HEK293 (cell line): ENCODE results near the gene ARHGEF40.

ENCODE experiments used
- CTCF ChIA-PET: fragments of 350-600 bp; formaldehyde crosslinking; extraction: SDS; loops from one replicate; lab custom pipeline; 2021; ENCODE audit warnings: antibody characterized with exemption; lab: Yijun Ruan, JAX
- POLR2A ChIA-PET: fragments of 300-600 bp; formaldehyde crosslinking; extraction: SDS; loops from one replicate; lab custom pipeline; 2020; ENCODE audit warnings: antibody characterized with exemption, inconsistent platforms; lab: Yijun Ruan, JAX
- H3K27ac ChIP-seq: fragments of 200-500 bp; sonication (Bioruptor generic); 2 replicates; pipeline ENCODE4 v1.5.1; 2014; ENCODE audit warnings: low read depth, low read length, control low read depth, inconsistent platforms; ENCODE audit errors: extremely low read depth
- H3K36me3 ChIP-seq, 2 experiments: fragments of 200-500 bp in 1 of 2; sonication (Bioruptor generic) in 1 of 2; 1 replicate in 1 of 2; 2 replicates in 1 of 2; pipeline ENCODE4 v1.5.1; 2014 to 2017; ENCODE audit warnings: inconsistent platforms in 2 of 2, low read length in 2 of 2; ENCODE audit not compliant: control insufficient read depth in 2 of 2, insufficient read depth in 1 of 2
- H3K4me1 ChIP-seq: fragments of 200-500 bp; sonication (Bioruptor generic); 2 replicates; pipeline ENCODE4 v1.5.1; 2014; ENCODE audit warnings: mild to moderate bottlenecking, low read length, inconsistent platforms; ENCODE audit not compliant: control insufficient read depth, insufficient read depth
- H3K4me3 ChIP-seq: 2 replicates; pipeline ENCODE4 v1.5.1; 2011; ENCODE audit warnings: low read depth, mild to moderate bottlenecking, control low read depth, low read length, moderate library complexity
- H3K9me3 ChIP-seq: fragments of 200-500 bp; sonication (Bioruptor generic); 2 replicates; pipeline ENCODE4 v1.5.1; 2014; ENCODE audit warnings: low read depth, low read length, inconsistent platforms; ENCODE audit not compliant: control insufficient read depth, insufficient read depth
- GLIS2 ChIP-seq: fragments of 450-650 bp; formaldehyde crosslinking; IDR thresholded peaks from 2 replicates; pipeline ENCODE4 v1.5.1; 2016; ENCODE audit warnings: missing biosample characterization, missing genetic modification characterization
- KLF17 ChIP-seq: fragments of 450-650 bp; formaldehyde crosslinking; IDR thresholded peaks from 2 replicates; pipeline ENCODE4 v1.5.1; 2016; ENCODE audit warnings: missing biosample characterization, missing genetic modification characterization
- KLF7 ChIP-seq: fragments of 450-650 bp; formaldehyde crosslinking; IDR thresholded peaks from 2 replicates; pipeline ENCODE4 v1.5.1; 2016; ENCODE audit warnings: missing biosample characterization, missing genetic modification characterization, borderline replicate concordance
- KLF9 ChIP-seq: fragments of 450-650 bp; formaldehyde crosslinking; IDR thresholded peaks from 2 replicates; pipeline ENCODE4 v1.5.1; 2016; ENCODE audit warnings: missing biosample characterization, missing genetic modification characterization, low read depth
- MZF1 ChIP-seq: fragments of 450-650 bp; formaldehyde crosslinking; IDR thresholded peaks from 2 replicates; pipeline ENCODE4 v1.5.1; 2017; ENCODE audit warnings: missing biosample characterization, missing genetic modification characterization, borderline replicate concordance
- PRDM1 ChIP-seq: fragments of 450-650 bp; formaldehyde crosslinking; IDR thresholded peaks from 2 replicates; pipeline ENCODE4; 2016; ENCODE audit warnings: missing biosample characterization, missing genetic modification characterization
- SP2 ChIP-seq: fragments of 450-650 bp; formaldehyde crosslinking; IDR thresholded peaks from 2 replicates; pipeline ENCODE4 v1.5.1; 2016; ENCODE audit warnings: missing biosample characterization, missing genetic modification characterization
- YY1 ChIP-seq: fragments of 450-650 bp; formaldehyde crosslinking; IDR thresholded peaks from 2 replicates; pipeline ENCODE4 v1.5.1; 2018; ENCODE audit warnings: missing biosample characterization, missing genetic modification characterization
- ZFHX2 ChIP-seq: fragments of 450-650 bp; formaldehyde crosslinking; conservative IDR thresholded peaks from 2 replicates; pipeline ENCODE4 v1.5.1; 2016; ENCODE audit warnings: missing biosample characterization, missing genetic modification characterization
- ZFP37 ChIP-seq: fragments of 450-650 bp; formaldehyde crosslinking; IDR thresholded peaks from 2 replicates; pipeline ENCODE4 v1.5.1; 2016; ENCODE audit warnings: missing biosample characterization, missing genetic modification characterization
- ZFP69B ChIP-seq: fragments of 450-650 bp; formaldehyde crosslinking; IDR thresholded peaks from 2 replicates; pipeline ENCODE4 v1.5.1; 2016; ENCODE audit warnings: missing biosample characterization, missing genetic modification characterization
- ZNF214 ChIP-seq: fragments of 450-650 bp; formaldehyde crosslinking; IDR thresholded peaks from 2 replicates; pipeline ENCODE4 v1.5.1; 2017; ENCODE audit warnings: missing biosample characterization, mild to moderate bottlenecking, missing genetic modification characterization, borderline replicate concordance
- ZNF221 ChIP-seq: fragments of 450-650 bp; formaldehyde crosslinking; IDR thresholded peaks from 2 replicates; pipeline ENCODE4 v1.5.1; 2017; ENCODE audit warnings: missing biosample characterization, missing genetic modification characterization, borderline replicate concordance
- ZNF24 ChIP-seq: fragments of 450-650 bp; formaldehyde crosslinking; IDR thresholded peaks from 2 replicates; pipeline ENCODE4 v1.5.1; 2016; ENCODE audit warnings: missing biosample characterization, missing genetic modification characterization
- ZNF423 ChIP-seq: fragments of 450-650 bp; formaldehyde crosslinking; IDR thresholded peaks from 2 replicates; pipeline ENCODE4 v1.5.1; 2016; ENCODE audit warnings: missing biosample characterization, missing genetic modification characterization
- ZNF530 ChIP-seq: fragments of 450-650 bp; formaldehyde crosslinking; IDR thresholded peaks from 2 replicates; pipeline ENCODE4 v1.5.1; 2016; ENCODE audit warnings: low read depth, missing biosample characterization, missing genetic modification characterization
- ZNF555 ChIP-seq: fragments of 450-650 bp; formaldehyde crosslinking; conservative IDR thresholded peaks from 2 replicates; pipeline ENCODE4 v1.5.1; 2017; ENCODE audit warnings: missing biosample characterization, mild to moderate bottlenecking, missing genetic modification characterization, inconsistent platforms
- ZNF561 ChIP-seq: fragments of 450-650 bp; IDR thresholded peaks from 2 replicates; pipeline ENCODE4 v1.5.1; 2018; ENCODE audit warnings: missing biosample characterization, missing genetic modification characterization, borderline replicate concordance
- ZNF621 ChIP-seq: fragments of 450-650 bp; formaldehyde crosslinking; IDR thresholded peaks from 2 replicates; pipeline ENCODE4 v1.5.1; 2017; ENCODE audit warnings: missing biosample characterization, missing genetic modification characterization
- ZNF677 ChIP-seq: fragments of 450-650 bp; IDR thresholded peaks from 2 replicates; pipeline ENCODE4 v1.5.0; 2018; ENCODE audit warnings: missing biosample characterization, mild to moderate bottlenecking, missing genetic modification characterization, moderate library complexity
- ZNF692 ChIP-seq: fragments of 450-650 bp; formaldehyde crosslinking; IDR thresholded peaks from 2 replicates; pipeline ENCODE4 v1.5.1; 2016; ENCODE audit warnings: missing biosample characterization, missing genetic modification characterization
- ZNF792 ChIP-seq: fragments of 450-650 bp; formaldehyde crosslinking; IDR thresholded peaks from 2 replicates; pipeline ENCODE4 v1.5.1; 2016; ENCODE audit warnings: missing biosample characterization, missing genetic modification characterization
- ZNF843 ChIP-seq: fragments of 450-650 bp; formaldehyde crosslinking; IDR thresholded peaks from 2 replicates; pipeline ENCODE4 v1.5.1; 2016; ENCODE audit warnings: missing biosample characterization, missing genetic modification characterization
- ZXDB ChIP-seq: fragments of 450-650 bp; formaldehyde crosslinking; IDR thresholded peaks from 2 replicates; pipeline ENCODE4 v1.5.1; 2016; ENCODE audit warnings: missing biosample characterization, missing genetic modification characterization
- TF ChIP-seq, protein P1 (sequence below): fragments of 450-650 bp; formaldehyde crosslinking; IDR thresholded peaks from 2 replicates; pipeline ENCODE4 v1.5.1; 2017; ENCODE audit warnings: missing biosample characterization, missing genetic modification characterization
- TF ChIP-seq, protein P2 (sequence below): fragments of 450-650 bp; formaldehyde crosslinking; IDR thresholded peaks from 2 replicates; pipeline ENCODE4 v1.5.1; 2016; ENCODE audit warnings: missing biosample characterization, missing genetic modification characterization
- TF ChIP-seq, protein P3 (sequence below): sonication (generic); formaldehyde crosslinking; IDR thresholded peaks from 2 replicates; pipeline ENCODE4 v1.8.1; 2022; ENCODE audit warnings: mild to moderate bottlenecking, moderate library complexity, missing genetic modification reagents
- TF ChIP-seq, protein P4 (sequence below): fragments of 450-650 bp; formaldehyde crosslinking; IDR thresholded peaks from 2 replicates; pipeline ENCODE4 v1.5.1; 2016; ENCODE audit warnings: missing biosample characterization, missing genetic modification characterization

The ARHGEF40 gene

GRCh38 chr14:21029917-21030316 is 40.2 kb upstream of the ARHGEF40 start, which contains the start of gene TPPP2:
Gene TPPP2 (plus strand): TSS chr14:21030217. CDS start chr14:21030582, 365 bp downstream.
- POLR2A ChIA-PET: no interaction called here
- H3K9me3 ChIP-seq: no peaks in the 10 kb centered on the region
- TF ChIP-seq ZNF24 (no peak), KLF9 (tag by site-specific recombination) (no peak), YY1 (tag by site-specific recombination) (no peak), KLF7 (tag by site-specific recombination) (no peak), ZNF423 (tag by site-specific recombination) (no peak), GLIS2 (tag by site-specific recombination) (no peak), ZFP69B (no peak), ZNF530 (tag by site-specific recombination) (no peak), SP2 (tag by site-specific recombination) (no peak), MZF1 (tag by site-specific recombination) (no peak), ZFHX2 (tag by site-specific recombination) (no peak), ZNF621 (tag by site-specific recombination) (no peak), KLF17 (tag by site-specific recombination) (no peak), ZFP37 (tag by site-specific recombination) (no peak), ZNF221 (tag by site-specific recombination) (no peak), ZNF843 (tag by site-specific recombination) (no peak), ZNF561 (tag by site-specific recombination) (no peak)
- TF ChIP-seq, protein P1, sequence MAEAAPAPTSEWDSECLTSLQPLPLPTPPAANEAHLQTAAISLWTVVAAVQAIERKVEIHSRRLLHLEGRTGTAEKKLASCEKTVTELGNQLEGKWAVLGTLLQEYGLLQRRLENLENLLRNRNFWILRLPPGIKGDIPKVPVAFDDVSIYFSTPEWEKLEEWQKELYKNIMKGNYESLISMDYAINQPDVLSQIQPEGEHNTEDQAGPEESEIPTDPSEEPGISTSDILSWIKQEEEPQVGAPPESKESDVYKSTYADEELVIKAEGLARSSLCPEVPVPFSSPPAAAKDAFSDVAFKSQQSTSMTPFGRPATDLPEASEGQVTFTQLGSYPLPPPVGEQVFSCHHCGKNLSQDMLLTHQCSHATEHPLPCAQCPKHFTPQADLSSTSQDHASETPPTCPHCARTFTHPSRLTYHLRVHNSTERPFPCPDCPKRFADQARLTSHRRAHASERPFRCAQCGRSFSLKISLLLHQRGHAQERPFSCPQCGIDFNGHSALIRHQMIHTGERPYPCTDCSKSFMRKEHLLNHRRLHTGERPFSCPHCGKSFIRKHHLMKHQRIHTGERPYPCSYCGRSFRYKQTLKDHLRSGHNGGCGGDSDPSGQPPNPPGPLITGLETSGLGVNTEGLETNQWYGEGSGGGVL (tag by site-specific recombination): no peak
- TF ChIP-seq, protein P2, sequence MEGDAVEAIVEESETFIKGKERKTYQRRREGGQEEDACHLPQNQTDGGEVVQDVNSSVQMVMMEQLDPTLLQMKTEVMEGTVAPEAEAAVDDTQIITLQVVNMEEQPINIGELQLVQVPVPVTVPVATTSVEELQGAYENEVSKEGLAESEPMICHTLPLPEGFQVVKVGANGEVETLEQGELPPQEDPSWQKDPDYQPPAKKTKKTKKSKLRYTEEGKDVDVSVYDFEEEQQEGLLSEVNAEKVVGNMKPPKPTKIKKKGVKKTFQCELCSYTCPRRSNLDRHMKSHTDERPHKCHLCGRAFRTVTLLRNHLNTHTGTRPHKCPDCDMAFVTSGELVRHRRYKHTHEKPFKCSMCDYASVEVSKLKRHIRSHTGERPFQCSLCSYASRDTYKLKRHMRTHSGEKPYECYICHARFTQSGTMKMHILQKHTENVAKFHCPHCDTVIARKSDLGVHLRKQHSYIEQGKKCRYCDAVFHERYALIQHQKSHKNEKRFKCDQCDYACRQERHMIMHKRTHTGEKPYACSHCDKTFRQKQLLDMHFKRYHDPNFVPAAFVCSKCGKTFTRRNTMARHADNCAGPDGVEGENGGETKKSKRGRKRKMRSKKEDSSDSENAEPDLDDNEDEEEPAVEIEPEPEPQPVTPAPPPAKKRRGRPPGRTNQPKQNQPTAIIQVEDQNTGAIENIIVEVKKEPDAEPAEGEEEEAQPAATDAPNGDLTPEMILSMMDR: no peak
- TF ChIP-seq, protein P3, sequence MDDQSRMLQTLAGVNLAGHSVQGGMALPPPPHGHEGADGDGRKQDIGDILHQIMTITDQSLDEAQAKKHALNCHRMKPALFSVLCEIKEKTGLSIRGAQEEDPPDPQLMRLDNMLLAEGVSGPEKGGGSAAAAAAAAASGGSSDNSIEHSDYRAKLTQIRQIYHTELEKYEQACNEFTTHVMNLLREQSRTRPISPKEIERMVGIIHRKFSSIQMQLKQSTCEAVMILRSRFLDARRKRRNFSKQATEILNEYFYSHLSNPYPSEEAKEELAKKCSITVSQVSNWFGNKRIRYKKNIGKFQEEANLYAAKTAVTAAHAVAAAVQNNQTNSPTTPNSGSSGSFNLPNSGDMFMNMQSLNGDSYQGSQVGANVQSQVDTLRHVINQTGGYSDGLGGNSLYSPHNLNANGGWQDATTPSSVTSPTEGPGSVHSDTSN (CRISPR knock-in tag): no peak
- TF ChIP-seq, all 188 proteins: peak for 0
- no peak within 1 kb of the TSS for H3K27ac ChIP-seq
- no peaks in the 10 kb centered on the region for H3K36me3 ChIP-seq
- H3K4me1 ChIP-seq: peaks cover 8% of the 10 kb centered on the region; the same call in 1 of the 2 replicates
- no peak within 1 kb of the TSS for H3K4me3 ChIP-seq
- CTCF ChIA-PET: interaction anchor here (5.2 kb wide), 1 partner anchor 15 kb away, joined by 35 read pairs; no protein-coding TSS in a partner anchor

DNA sequence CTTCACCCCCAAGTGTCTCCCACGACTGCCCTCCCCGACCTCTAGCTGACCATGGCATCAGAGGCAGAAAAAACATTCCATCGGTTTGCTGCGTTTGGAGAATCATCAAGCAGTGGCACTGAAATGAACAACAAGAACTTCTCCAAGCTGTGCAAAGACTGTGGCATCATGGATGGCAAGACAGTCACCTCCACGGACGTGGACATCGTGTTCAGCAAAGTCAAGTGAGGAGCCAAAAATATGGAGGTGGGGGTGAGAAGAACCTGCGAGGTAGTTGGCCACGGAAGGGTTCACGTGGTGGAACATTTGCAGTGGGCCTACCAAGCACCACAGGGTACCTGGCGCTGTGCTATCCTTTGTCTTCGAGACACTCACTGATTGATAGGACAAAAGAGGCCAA is 39.6 kb upstream of the ARHGEF40 start:
- H3K9me3 ChIP-seq: no peaks in the 10 kb centered on the region
- CTCF ChIA-PET: interaction anchor here (5.2 kb wide), 1 partner anchor 15 kb away, joined by 35 read pairs; no protein-coding TSS in a partner anchor
- H3K36me3 ChIP-seq: no peaks in the 10 kb centered on the region
- H3K27ac ChIP-seq: no peak overlapping the region
- no peak overlapping the region for H3K4me3 ChIP-seq
- H3K4me1 ChIP-seq: peaks cover 5% of the 10 kb centered on the region; the same call in 1 of the 2 replicates
- POLR2A ChIA-PET: no interaction called here
- no peak for TF ChIP-seq PRDM1
- TF ChIP-seq MZF1 (tag by site-specific recombination): no peak
- no peak for TF ChIP-seq ZNF677 (tag by site-specific recombination)
- no peak for TF ChIP-seq ZNF555 (tag by site-specific recombination)
- no peak for TF ChIP-seq ZNF214
- no peak for TF ChIP-seq ZNF692 (tag by site-specific recombination)
- TF ChIP-seq, protein P4, sequence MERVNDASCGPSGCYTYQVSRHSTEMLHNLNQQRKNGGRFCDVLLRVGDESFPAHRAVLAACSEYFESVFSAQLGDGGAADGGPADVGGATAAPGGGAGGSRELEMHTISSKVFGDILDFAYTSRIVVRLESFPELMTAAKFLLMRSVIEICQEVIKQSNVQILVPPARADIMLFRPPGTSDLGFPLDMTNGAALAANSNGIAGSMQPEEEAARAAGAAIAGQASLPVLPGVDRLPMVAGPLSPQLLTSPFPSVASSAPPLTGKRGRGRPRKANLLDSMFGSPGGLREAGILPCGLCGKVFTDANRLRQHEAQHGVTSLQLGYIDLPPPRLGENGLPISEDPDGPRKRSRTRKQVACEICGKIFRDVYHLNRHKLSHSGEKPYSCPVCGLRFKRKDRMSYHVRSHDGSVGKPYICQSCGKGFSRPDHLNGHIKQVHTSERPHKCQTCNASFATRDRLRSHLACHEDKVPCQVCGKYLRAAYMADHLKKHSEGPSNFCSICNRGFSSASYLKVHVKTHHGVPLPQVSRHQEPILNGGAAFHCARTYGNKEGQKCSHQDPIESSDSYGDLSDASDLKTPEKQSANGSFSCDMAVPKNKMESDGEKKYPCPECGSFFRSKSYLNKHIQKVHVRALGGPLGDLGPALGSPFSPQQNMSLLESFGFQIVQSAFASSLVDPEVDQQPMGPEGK (tag by site-specific recombination): no peak
- no peak for TF ChIP-seq ZNF792 (tag by site-specific recombination)
- no peak for TF ChIP-seq ZXDB (tag by site-specific recombination)
